Uterus (tissue), 4 donors: Measurements from ENCODE around the gene CXCR6. TPM values are rescaled to one million over a fixed set of nuclear protein-coding genes. Genes with fewer than 3 reads are reported as not detected.

Experiments used
- DNase-seq, 2 donors: peaks; one replicate each; pipeline ENCODE4 v3.0.0-alpha.2; 2019 to 2020
- H3K27ac ChIP-seq, 2 donors: fragments of 200-600 bp; sonication (generic); 1 replicate in 1 of 2; 2 replicates in 1 of 2; pipeline ENCODE4 v1.5.1; 2016 to 2018
- H3K27me3 ChIP-seq, 2 donors: fragments of 200-600 bp; sonication (generic); one replicate each; pipeline ENCODE4 v1.5.1; 2018 to 2019; ENCODE audit warnings: control low read depth in 1 of 2
- H3K36me3 ChIP-seq, 2 donors: fragments of 200-600 bp; sonication (generic); one replicate each; pipeline ENCODE4 v1.5.1; 2019; ENCODE audit warnings: control low read depth in 1 of 2
- H3K4me1 ChIP-seq, 2 donors: fragments of 200-600 bp; sonication (generic); one replicate each; pipeline ENCODE4 v1.5.1; 2018 to 2019; ENCODE audit warnings: control low read depth in 1 of 2
- H3K4me3 ChIP-seq, 2 donors: fragments of 200-600 bp; sonication (generic); 1 replicate in 1 of 2; 2 replicates in 1 of 2; pipeline ENCODE4 v1.5.1; 2018 to 2019; ENCODE audit warnings: mild to moderate bottlenecking in 1 of 2
- H3K9me3 ChIP-seq, 2 donors: fragments of 200-600 bp; sonication (generic); one replicate each; pipeline ENCODE4 v1.5.1; 2019; ENCODE audit warnings: control low read depth in 1 of 2
- POLR2A ChIP-seq, 2 donors: fragments of 450-650 bp; IDR thresholded peaks; one replicate each; pipeline ENCODE4 v1.6.1; 2016; ENCODE audit warnings: antibody characterized with exemption in 2 of 2, mild to moderate bottlenecking in 1 of 2, moderate library complexity in 1 of 2
- intact Hi-C: fragments of 100-400 bp; cut with DNase I; formaldehyde crosslinking; loops from one replicate; pipeline ENCODE4 v1.15.1; 2023; ENCODE audit warnings: low total_unique reads
- total RNA-seq, 4 donors: library from RNA; depleted of rRNA in 3 of 4; stranded (reverse); fragments of >200 nt in 3 of 4; gene quantifications; one replicate each; pipeline versions ENCODE4 v1.1.0 to v1.2.4, GENCODE V29; 2014 to 2023
- TF ChIP-seq, protein P1 (sequence below), 4 experiments: fragments of 200-600 bp in 2 of 4; fragments of 450-650 bp in 2 of 4; sonication (generic) in 2 of 4; IDR thresholded peaks; one replicate each; pipeline ENCODE4 v1.5.1; 2016 to 2019; ENCODE audit warnings: antibody characterized with exemption in 4 of 4, mild to moderate bottlenecking in 2 of 4, moderate library complexity in 1 of 4
- donor health status: DM: yes; HTN: yes; CAD: no.

The CXCR6 gene
- total RNA-seq: 1 to 10 TPM in 1 of 4 donors, under 1 TPM in 2, not detected in 1; 0.48 to 8.7 (median 0.76) TPM

DNA sequence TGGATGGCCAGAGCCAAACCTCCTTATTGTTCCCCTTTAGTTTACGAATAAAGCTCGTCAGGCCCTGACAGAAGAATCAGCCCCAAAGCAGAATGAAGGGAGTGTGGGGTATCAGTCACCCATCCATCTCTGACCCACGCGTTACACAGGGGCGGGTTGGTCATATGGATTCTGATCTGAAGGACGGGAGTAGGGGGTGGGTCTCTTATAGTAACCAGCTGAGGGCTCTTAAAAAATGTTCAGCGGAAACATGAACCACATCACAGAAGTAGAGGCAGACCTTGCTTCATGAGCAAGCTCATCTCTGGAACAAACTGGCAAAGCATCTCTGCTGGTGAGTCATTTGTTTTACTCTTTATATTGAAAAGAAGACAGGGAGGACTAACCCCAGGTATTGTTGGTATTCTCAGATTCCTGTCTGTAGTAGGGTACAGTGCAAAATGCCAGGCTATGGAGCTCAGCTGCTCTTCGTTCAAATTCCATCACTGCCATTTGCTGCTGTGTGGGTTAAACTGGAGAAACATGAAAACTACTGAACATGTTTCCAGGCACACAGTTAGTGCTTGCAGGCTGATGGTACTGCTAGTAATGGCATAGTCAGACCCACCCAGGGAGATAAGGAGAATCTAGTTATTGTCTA is at the start of gene CXCR6:
TSS of gene CXCR6 (plus strand) at position 258 of the 640 bp plus-strand sequence. CDS start 3,018 bp downstream, outside the sequence.
- intact Hi-C loops: no loop called here
- H3K36me3 ChIP-seq: no peaks in the 10 kb centered on the region
- DNase-seq: no peak
- H3K4me3 ChIP-seq: no peak within 1 kb of the TSS
- TF ChIP-seq, protein P1, sequence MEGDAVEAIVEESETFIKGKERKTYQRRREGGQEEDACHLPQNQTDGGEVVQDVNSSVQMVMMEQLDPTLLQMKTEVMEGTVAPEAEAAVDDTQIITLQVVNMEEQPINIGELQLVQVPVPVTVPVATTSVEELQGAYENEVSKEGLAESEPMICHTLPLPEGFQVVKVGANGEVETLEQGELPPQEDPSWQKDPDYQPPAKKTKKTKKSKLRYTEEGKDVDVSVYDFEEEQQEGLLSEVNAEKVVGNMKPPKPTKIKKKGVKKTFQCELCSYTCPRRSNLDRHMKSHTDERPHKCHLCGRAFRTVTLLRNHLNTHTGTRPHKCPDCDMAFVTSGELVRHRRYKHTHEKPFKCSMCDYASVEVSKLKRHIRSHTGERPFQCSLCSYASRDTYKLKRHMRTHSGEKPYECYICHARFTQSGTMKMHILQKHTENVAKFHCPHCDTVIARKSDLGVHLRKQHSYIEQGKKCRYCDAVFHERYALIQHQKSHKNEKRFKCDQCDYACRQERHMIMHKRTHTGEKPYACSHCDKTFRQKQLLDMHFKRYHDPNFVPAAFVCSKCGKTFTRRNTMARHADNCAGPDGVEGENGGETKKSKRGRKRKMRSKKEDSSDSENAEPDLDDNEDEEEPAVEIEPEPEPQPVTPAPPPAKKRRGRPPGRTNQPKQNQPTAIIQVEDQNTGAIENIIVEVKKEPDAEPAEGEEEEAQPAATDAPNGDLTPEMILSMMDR (IDR thresholded peaks at IDR 0.05): no peak
- TF ChIP-seq POLR2A (IDR thresholded peaks at IDR 0.05): no peak
- no peaks in the 10 kb centered on the region for H3K9me3 ChIP-seq
- H3K4me1 ChIP-seq: peaks cover 0 to 3% of the 10 kb centered on the region in 2 donors
- H3K27ac ChIP-seq: no peak within 1 kb of the TSS
- H3K27me3 ChIP-seq: no peaks in the 10 kb centered on the region

DNA sequence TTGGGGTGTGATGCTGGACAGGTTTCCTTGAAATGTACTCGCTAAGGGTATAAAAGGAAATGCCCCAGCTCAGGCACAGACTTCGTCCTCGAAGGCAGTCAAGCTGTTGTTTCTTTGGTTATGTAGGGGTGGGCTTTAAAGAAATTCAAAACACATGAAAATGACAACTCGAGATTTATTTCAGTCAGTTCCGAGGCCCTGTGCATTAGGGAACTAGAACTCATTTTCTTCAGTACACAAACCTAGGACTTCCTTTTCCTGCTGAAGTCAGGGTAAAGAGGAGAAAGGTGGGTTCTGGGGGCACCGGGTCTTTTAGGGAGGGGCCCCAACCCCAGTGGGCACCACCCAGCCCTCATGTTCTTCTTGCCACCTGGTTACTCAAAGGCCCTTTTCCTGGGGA is 49.2 kb upstream of the CXCR6 start:
- Histone ChIP-seq H3K36me3 (no peaks in the 10 kb centered on the region), H3K4me3 (no peak overlapping the region), H3K27ac (no peak overlapping the region), H3K4me1 (no peaks in the 10 kb centered on the region), H3K9me3 (no peaks in the 10 kb centered on the region), H3K27me3 (no peaks in the 10 kb centered on the region)
- no peak for TF ChIP-seq POLR2A (IDR thresholded peaks at IDR 0.05)
- TF ChIP-seq, protein P1 (IDR thresholded peaks at IDR 0.05): no peak
- intact Hi-C loops: no loop called here
- no peak for DNase-seq

DNA sequence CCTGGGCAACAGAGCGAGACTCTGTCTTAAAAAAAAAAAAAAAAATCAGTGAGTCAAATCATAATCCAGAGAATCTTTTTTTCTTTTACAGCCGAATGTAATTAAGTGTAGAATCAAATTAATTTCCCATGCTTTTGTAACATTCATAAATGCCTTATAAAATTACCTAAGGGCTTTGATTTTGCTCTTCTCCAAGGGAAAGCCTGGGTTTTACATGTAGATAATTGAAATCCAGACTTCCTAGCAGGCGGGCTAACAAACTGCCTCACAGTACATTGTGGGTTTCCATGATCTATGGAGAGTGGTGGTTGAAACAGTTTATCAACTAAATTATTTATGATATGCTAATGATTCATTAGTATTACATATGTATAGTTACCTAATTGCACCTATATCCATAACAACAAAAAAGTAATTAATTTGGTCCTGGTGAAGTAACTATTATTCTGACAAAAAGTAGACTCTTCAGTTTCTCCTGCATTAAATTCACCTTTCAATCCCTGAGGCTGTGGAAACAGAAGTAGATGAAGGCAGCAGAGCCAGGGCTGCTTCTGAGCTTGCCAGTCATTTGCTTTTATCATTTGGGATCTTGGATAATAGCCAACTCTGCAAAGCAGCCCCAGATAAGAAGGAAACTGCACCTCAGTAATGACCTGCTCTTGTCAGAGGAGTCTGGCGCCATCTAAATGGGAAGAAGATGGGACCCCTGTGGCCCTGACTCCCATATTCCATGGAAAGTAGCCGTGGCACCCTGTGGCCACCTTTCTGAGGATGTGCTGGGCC is 47.4 kb upstream of the CXCR6 start:
- Histone ChIP-seq H3K27me3 (no peaks in the 10 kb centered on the region), H3K4me1 (no peaks in the 10 kb centered on the region), H3K9me3 (no peaks in the 10 kb centered on the region), H3K4me3 (no peak overlapping the region), H3K27ac (no peak overlapping the region), H3K36me3 (no peaks in the 10 kb centered on the region)
- intact Hi-C loops: no loop called here
- TF ChIP-seq, protein P1 (IDR thresholded peaks at IDR 0.05): no peak
- no peak for TF ChIP-seq POLR2A (IDR thresholded peaks at IDR 0.05)
- no peak for DNase-seq

DNA sequence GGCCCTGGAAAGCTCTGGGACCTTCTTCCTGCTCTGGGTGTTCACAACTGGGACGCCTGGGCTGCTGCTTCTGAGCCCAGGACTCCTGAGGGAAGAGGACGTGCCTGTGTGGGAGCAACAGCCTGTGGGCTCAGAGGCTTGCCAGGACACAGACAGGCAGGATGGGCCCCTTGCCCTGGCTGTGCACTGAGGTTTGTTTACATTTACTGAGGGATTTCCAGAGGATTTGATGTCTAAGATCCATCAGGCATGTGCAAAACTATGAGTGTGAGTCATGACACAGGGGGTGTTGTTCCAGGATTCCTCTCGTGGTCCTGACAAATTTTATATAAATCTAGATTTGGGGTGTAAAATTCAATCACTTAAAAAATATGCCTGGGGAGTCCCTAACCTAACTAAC is 46.3 kb upstream of the CXCR6 start:
- Histone ChIP-seq H3K36me3 (no peaks in the 10 kb centered on the region), H3K4me3 (no peak overlapping the region), H3K9me3 (no peaks in the 10 kb centered on the region), H3K27ac (no peak overlapping the region), H3K4me1 (no peaks in the 10 kb centered on the region), H3K27me3 (no peaks in the 10 kb centered on the region)
- DNase-seq: no peak
- intact Hi-C loops: no loop called here
- no peak for TF ChIP-seq POLR2A (IDR thresholded peaks at IDR 0.05)
- TF ChIP-seq, protein P1 (IDR thresholded peaks at IDR 0.05): no peak

DNA sequence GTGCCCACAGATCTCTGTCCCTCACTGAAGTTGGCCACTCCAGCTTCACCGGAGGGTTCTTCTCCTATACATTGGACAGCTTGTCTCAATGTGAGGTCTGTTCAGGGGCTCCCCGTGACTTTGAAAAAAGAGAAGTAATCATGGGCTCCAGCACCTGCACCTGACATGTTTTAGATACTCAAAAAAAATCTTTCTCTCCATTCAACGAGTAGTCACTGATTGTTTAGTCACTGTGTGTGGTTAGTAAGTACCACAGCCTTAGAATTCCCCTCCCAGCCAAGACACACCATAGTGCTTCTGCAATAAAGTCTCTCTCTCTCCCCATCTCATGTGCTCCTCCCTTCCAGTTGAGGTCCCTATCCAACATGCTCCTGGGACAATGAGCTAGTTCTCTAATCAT is 38.3 kb upstream of the CXCR6 start:
- intact Hi-C loops: no loop called here
- no peaks in the 10 kb centered on the region for H3K4me1 ChIP-seq
- H3K9me3 ChIP-seq: no peaks in the 10 kb centered on the region
- H3K27me3 ChIP-seq: no peaks in the 10 kb centered on the region
- no peaks in the 10 kb centered on the region for H3K36me3 ChIP-seq
- TF ChIP-seq, protein P1 (IDR thresholded peaks at IDR 0.05): no peak
- no peak for TF ChIP-seq POLR2A (IDR thresholded peaks at IDR 0.05)
- no peak overlapping the region for H3K27ac ChIP-seq
- H3K4me3 ChIP-seq: no peak overlapping the region
- no peak for DNase-seq
